GM19239 (cell line): ENCODE data around the gene SH3BGRL2.
"Not testable (repeated sequence)": the region's sequence is repeated elsewhere in the genome, so short reads cannot be mapped to it uniquely, and the experiment has no call there.

Experiments
- DNase-seq: peaks from one replicate; pipeline ENCODE4 v3.0.0; 2011; ENCODE audit warnings: low spot score; ENCODE audit not compliant: insufficient read length
- FAIRE-seq: peaks from 2 replicates; lab custom pipeline; 2011; peaks lifted over from hg19 to GRCh38; lab: Jason Lieb, UNC

Gene SH3BGRL2

GRCh38 chr6:79613912-79614311 is 17.2 kb upstream of the SH3BGRL2 start:
- DNase-seq (no peak), FAIRE-seq (no peak)

GRCh38 chr6:79614326-79615305 is 16.5 kb upstream of the SH3BGRL2 start:
- FAIRE-seq = peak; percentile 4
- DNase-seq = peak; percentile 14

- FAIRE-seq (no peak), DNase-seq (no peak)
Observed at GRCh38 chr6:79617518-79617941, 13.6 kb upstream of the SH3BGRL2 start.

- not testable (repeated sequence) for DNase-seq, FAIRE-seq
Observed at GRCh38 chr6:79618425-79618824, 12.7 kb upstream of the SH3BGRL2 start.

- DNase-seq (no peak), FAIRE-seq (no peak)
Observed at GRCh38 chr6:79621579-79621978, 9.6 kb upstream of the SH3BGRL2 start.

GRCh38 chr6:79622364-79622763 is 8.8 kb upstream of the SH3BGRL2 start:
- DNase-seq (no peak), FAIRE-seq (no peak)

GRCh38 chr6:79623106-79623505 is 8.0 kb upstream of the SH3BGRL2 start:
- FAIRE-seq = no peak
- no peak for DNase-seq

GRCh38 chr6:79625746-79626145 is 5.4 kb upstream of the SH3BGRL2 start:
- no peak for FAIRE-seq
- no peak for DNase-seq

- DNase-seq = no peak
- FAIRE-seq = no peak
Observed at GRCh38 chr6:79626811-79627210, 4.3 kb upstream of the SH3BGRL2 start.

- FAIRE-seq = no peak
- no peak for DNase-seq
Observed at GRCh38 chr6:79627422-79627821, 3.7 kb upstream of the SH3BGRL2 start.

- DNase-seq = no peak
- no peak for FAIRE-seq
Observed at GRCh38 chr6:79628466-79629288, 2.5 kb upstream of the SH3BGRL2 start.

- FAIRE-seq (no peak), DNase-seq (no peak)
Observed at GRCh38 chr6:79630380-79630882, 698 bp upstream of the SH3BGRL2 start.

- FAIRE-seq = no peak
- DNase-seq = no peak
Observed at GRCh38 chr6:79631693-79632172, 604 bp downstream of the SH3BGRL2 start.

- FAIRE-seq = no peak
- DNase-seq = no peak
Observed at GRCh38 chr6:79632580-79632979, 1.5 kb downstream of the SH3BGRL2 start.

- DNase-seq (no peak), FAIRE-seq (no peak)
Observed at GRCh38 chr6:79634491-79635231, 3.5 kb downstream of the SH3BGRL2 start.

GRCh38 chr6:79635232-79635543 is 4.1 kb downstream of the SH3BGRL2 start:
- DNase-seq (no peak), FAIRE-seq (no peak)

- FAIRE-seq = no peak
- no peak for DNase-seq
Observed at GRCh38 chr6:79636673-79637072, 5.5 kb downstream of the SH3BGRL2 start.

- FAIRE-seq = no peak
- no peak for DNase-seq
Observed at GRCh38 chr6:79640146-79641111, 9.3 kb downstream of the SH3BGRL2 start.

- DNase-seq (no peak), FAIRE-seq (no peak)
Observed at GRCh38 chr6:79646006-79646405, 14.9 kb downstream of the SH3BGRL2 start.
